Heart left ventricle (tissue), 16 donors: ENCODE results near the gene GATM. TPM values are rescaled to one million over a fixed set of nuclear protein-coding genes. Genes with fewer than 3 reads are reported as not detected.
A peak's percentile ranks its signal among the peaks of the same experiment; 100 is the strongest.

Experiments used
- ATAC-seq, 4 donors: fragments of 200-7000 bp; cut with Tn5 transposase; one replicate each; pipeline ENCODE4 v1.9.1; 2020 to 2022; ENCODE audit warnings: moderate library complexity in 4 of 4, mild to moderate bottlenecking in 3 of 4, moderate number of reproducible peaks in 1 of 4
- DNase-seq, 5 donors: peaks; one replicate each; pipeline ENCODE4 v3.0.0-alpha.2; 2020
- H3K27ac ChIP-seq, 12 donors: fragments of 200-600 bp; sonication (generic) in 4 of 12; one replicate each; pipeline versions ENCODE4 v1.5.0 to v1.8.0; 2016 to 2022; ENCODE audit warnings: mild to moderate bottlenecking in 2 of 12
- H3K27me3 ChIP-seq, 9 donors: fragments of 200-600 bp; sonication (generic) in 2 of 9; one replicate each; pipeline versions ENCODE4 v1.5.1 to v1.8.0; 2016 to 2022; ENCODE audit warnings: mild to moderate bottlenecking in 3 of 9
- H3K36me3 ChIP-seq, 9 donors: fragments of 200-600 bp; sonication (generic) in 2 of 9; one replicate each; pipeline versions ENCODE4 v1.5.0 to v1.8.0; 2018 to 2022; ENCODE audit warnings: mild to moderate bottlenecking in 2 of 9
- H3K4me1 ChIP-seq, 12 donors: fragments of 200-600 bp; sonication (generic) in 4 of 12; one replicate each; pipeline versions ENCODE4 v1.5.0 to v1.8.0; 2016 to 2022; ENCODE audit warnings: mild to moderate bottlenecking in 3 of 12
- H3K4me3 ChIP-seq, 12 donors: fragments of 200-600 bp; sonication (generic) in 4 of 12; one replicate each; pipeline versions ENCODE4 v1.5.0 to v1.8.0; 2017 to 2022; ENCODE audit warnings: mild to moderate bottlenecking in 9 of 12, moderate library complexity in 4 of 12
- H3K9me3 ChIP-seq, 12 donors: fragments of 200-600 bp; sonication (generic) in 4 of 12; one replicate each; pipeline versions ENCODE4 v1.5.0 to v1.8.0; 2016 to 2022; ENCODE audit warnings: mild to moderate bottlenecking in 1 of 12
- POLR2A ChIP-seq, 2 donors: fragments of 450-650 bp; IDR thresholded peaks; one replicate each; pipeline ENCODE4 v1.6.1; 2017; ENCODE audit warnings: antibody characterized with exemption in 2 of 2, mild to moderate bottlenecking in 2 of 2, moderate library complexity in 2 of 2
- WGBS, 4 donors: extraction: QIAGEN DNeasy Blood & Tissue Kit in 2 of 4; methylation state at CpG; one replicate each; pipeline versions ENCODE4 v1.1.5 to v1.1.7; 2013 to 2018; 5-methylcytosine and 5-hydroxymethylcytosine counted together
- intact Hi-C, 10 donors: fragments of 100-400 bp; cut with DNase I; formaldehyde crosslinking; loops; one replicate each; pipeline versions ENCODE4 v1.11.1 to v1.14.2; 2022
- polyA plus RNA-seq, 2 donors: library from polyadenylated mRNA; stranded (reverse); fragments of 200-250 nt; gene quantifications; one replicate each; pipeline ENCODE4 v1.2.3, GENCODE V29; 2013
- total RNA-seq, 9 donors: library from RNA; depleted of rRNA in 2 of 9; stranded (reverse); fragments of >200 nt in 2 of 9; fragmentation: NEBNext Ultra II Directional in 3 of 9; extraction: Animal tissue kit (Norgen Biotek cat#: 25700) in 3 of 9; gene quantifications; one replicate each; pipeline versions ENCODE4 v1.1.0 to v1.2.4, GENCODE V29; 2016 to 2023
- TF ChIP-seq, protein P1 (sequence below), 12 donors: fragments of 200-600 bp; sonication (generic) in 4 of 12; IDR thresholded peaks; one replicate each; pipeline versions ENCODE4 v1.5.0 to v1.8.0; 2018 to 2022; ENCODE audit warnings: antibody characterized with exemption in 12 of 12, mild to moderate bottlenecking in 5 of 12
- donor health status: ischemic (EF 13 %, LVEDD 7.1; RV severe dilation, severe dysfunction).
- donor health status: healthy with polysubstance abuse.
- donor health status: DM: no; HTN: yes; CAD: no.
- donor health status: DM: no; HTN: no; CAD: no.
- donor health status: ischemic (EF 25% LVEDD 6.9; RV normal size, moderate dysfunction).
- donor health status: ischemic (EF 25% LVEDD 5.7; RV mildly dilated, moderate dysfunction).
- donor health status: healthy.
- donor health status: DM: yes; HTN: yes; CAD: no.
- donor health status: ischemic (EF 35%, LVEDD 5.7; RV mildly dilated, moderate dysfunction).
- donor health status: nonischemic (EF 11% LVEDD 7.7; RV severe dilation, severe dysfunction).
- donor health status: DM: yes; HTN: yes; CAD: no.
- donor health status: PGD.
- donor health status: ischemic (EF 29% LVEDD 5.4; RV normal size, mild dysfunction).
- donor health status: nonischemic (EF 23%, LVEDD 6.1; RV moderate dilation, normal function).

GATM gene
- total and polyA plus RNA-seq, 11 donors: 8.3 to 121 (median 18.5) TPM

DNA sequence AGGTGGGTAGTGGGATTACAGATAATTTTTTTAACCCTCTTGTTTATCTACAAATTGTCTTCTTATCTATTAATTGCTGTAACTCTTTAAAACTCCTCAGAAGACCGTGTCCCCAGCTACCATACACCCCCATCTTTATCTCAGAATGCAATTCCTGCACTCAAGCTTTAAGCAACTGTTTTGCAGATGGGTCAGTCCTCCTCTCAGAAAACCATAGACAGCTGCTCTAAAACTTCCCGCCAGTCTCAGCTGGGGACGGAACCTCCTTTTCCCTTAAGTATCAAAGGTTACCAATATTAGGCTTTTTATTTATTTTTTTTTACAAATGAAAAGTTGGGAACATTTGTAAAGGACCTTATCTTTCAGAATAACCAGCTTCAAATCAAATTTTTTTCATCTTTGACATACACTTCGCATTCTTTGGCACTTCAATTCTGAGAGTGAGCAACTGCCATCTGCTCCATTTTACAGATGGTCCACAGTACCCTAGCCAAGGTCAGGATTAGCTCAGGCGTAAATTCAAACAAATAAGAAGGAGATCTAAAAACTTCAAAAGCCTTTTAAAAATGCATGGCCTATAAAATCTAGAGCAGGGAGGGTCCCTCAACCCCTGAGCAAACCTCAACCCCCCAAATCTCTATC is 1.3 kb downstream of the GATM start:
- H3K4me3 ChIP-seq: peak overlapping the region; percentile 42 to 74 (median 66)
- H3K9me3 ChIP-seq: no peaks in the 10 kb centered on the region
- intact Hi-C loops: loop anchor here in 1 of 10 donors (5.0 kb wide), 1 partner anchor 45 kb away; no protein-coding TSS in a partner anchor
- TF ChIP-seq, protein P1, sequence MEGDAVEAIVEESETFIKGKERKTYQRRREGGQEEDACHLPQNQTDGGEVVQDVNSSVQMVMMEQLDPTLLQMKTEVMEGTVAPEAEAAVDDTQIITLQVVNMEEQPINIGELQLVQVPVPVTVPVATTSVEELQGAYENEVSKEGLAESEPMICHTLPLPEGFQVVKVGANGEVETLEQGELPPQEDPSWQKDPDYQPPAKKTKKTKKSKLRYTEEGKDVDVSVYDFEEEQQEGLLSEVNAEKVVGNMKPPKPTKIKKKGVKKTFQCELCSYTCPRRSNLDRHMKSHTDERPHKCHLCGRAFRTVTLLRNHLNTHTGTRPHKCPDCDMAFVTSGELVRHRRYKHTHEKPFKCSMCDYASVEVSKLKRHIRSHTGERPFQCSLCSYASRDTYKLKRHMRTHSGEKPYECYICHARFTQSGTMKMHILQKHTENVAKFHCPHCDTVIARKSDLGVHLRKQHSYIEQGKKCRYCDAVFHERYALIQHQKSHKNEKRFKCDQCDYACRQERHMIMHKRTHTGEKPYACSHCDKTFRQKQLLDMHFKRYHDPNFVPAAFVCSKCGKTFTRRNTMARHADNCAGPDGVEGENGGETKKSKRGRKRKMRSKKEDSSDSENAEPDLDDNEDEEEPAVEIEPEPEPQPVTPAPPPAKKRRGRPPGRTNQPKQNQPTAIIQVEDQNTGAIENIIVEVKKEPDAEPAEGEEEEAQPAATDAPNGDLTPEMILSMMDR (IDR thresholded peaks at IDR 0.05): no peak
- TF ChIP-seq POLR2A (IDR thresholded peaks at IDR 0.05): no peak
- H3K27me3 ChIP-seq: peaks cover 0 to 35% (median 0%) of the 10 kb centered on the region in 9 donors
- ATAC-seq (no peak), DNase-seq (no peak)
- peaks cover 0 to 43% (median 21%) of the 10 kb centered on the region in 12 donors for H3K4me1 ChIP-seq
- H3K36me3 ChIP-seq: peaks cover 0 to 25% (median 0%) of the 10 kb centered on the region in 9 donors
- 34 to 45% (median 42%) methylated on average over 5 of the region's 5 CpGs for WGBS, 4 donors
- H3K27ac ChIP-seq: peak overlapping the region in 11 of 12 donors; percentile 73 to 91 (median 83)

DNA sequence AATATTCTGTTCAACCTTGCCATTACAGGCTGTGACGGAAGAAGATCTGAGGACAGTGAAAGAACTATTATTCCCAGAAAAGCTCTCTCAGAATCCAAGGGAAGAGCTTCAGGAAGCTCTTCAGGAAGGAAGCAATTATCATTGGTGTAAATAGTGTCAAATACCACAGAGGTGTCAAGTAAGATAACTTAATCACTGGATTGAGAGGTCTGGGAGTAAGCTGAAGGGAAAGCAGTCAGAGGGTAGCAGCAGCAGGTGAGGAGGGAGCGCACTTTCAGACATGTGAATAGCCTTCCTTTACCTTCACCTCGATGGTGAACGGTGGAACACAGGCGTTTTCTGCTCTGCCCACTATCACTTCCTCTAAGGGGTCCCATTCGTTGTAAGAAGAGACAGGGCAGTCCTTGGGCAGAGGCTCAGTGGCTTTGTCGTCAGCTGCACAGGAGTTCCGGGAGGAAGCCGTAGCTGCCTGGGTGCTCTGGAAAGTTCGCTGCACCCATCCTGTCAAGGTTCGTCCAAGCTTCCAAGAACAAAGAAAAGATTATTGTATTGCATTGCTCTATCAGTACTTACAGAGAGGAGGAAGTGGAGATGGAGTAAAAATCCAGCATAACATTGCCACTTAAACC is 1.9 kb downstream of the GATM start:
- ATAC-seq: no peak
- intact Hi-C loops: loop anchor here in 1 of 10 donors (5.0 kb wide), 1 partner anchor 44 kb away; no protein-coding TSS in a partner anchor
- H3K9me3 ChIP-seq: no peaks in the 10 kb centered on the region
- H3K4me1 ChIP-seq: peaks cover 0 to 45% (median 22%) of the 10 kb centered on the region in 12 donors
- TF ChIP-seq, protein P1 (IDR thresholded peaks at IDR 0.05): no peak
- TF ChIP-seq POLR2A (IDR thresholded peaks at IDR 0.05): no peak
- H3K36me3 ChIP-seq: peaks cover 0 to 31% (median 0%) of the 10 kb centered on the region in 9 donors
- H3K27ac ChIP-seq: peak overlapping the region in 4 of 12 donors; percentile 19 to 84 (median 52)
- DNase-seq: no peak
- peaks cover 0 to 35% (median 0%) of the 10 kb centered on the region in 9 donors for H3K27me3 ChIP-seq
- WGBS, 4 donors: 31 to 58% (median 43%) methylated on average over 11 of the region's 11 CpGs
- peak overlapping the region in 9 of 12 donors; percentile 60 to 74 (median 67) for H3K4me3 ChIP-seq

- WGBS, 4 donors: 48 to 63% (median 54%) methylated on average over 3 of the region's 3 CpGs
- peak overlapping the region in 3 of 12 donors; percentile 27 to 84 (median 76) for H3K27ac ChIP-seq
- intact Hi-C loops: loop anchor here in 1 of 10 donors (5.0 kb wide), 1 partner anchor 44 kb away; no protein-coding TSS in a partner anchor
Observed at GRCh38 chr15:45375836-45376235, 2.5 kb downstream of the GATM start.

More at GRCh38 chr15:45375836-45376235, 2.5 kb downstream of the GATM start:
- TF ChIP-seq POLR2A (IDR thresholded peaks at IDR 0.05): no peak
- TF ChIP-seq, protein P1 (IDR thresholded peaks at IDR 0.05): no peak
- Histone ChIP-seq H3K27me3 (peaks cover 0 to 35% (median 0%) of the 10 kb centered on the region in 9 donors), H3K36me3 (peaks cover 0 to 37% (median 0%) of the 10 kb centered on the region in 9 donors), H3K4me3 (peak overlapping the region in 6 of 12 donors; percentile 65 to 74 (median 68)), H3K9me3 (no peaks in the 10 kb centered on the region), H3K4me1 (peaks cover 0 to 45% (median 22%) of the 10 kb centered on the region in 12 donors)
- DNase-seq: no peak
- ATAC-seq: no peak
